Activated gamma-delta T cell treated with anti-CD3 and anti-CD28 coated beads, Interleukin-2, amount 50 U/mL, for 16 hours (primary cell): ENCODE measurements around the gene PNMA8A.
A peak's percentile ranks its signal among the peaks of the same experiment; 100 is the strongest.

Experiments
- DNase-seq: peaks from one replicate; pipeline ENCODE4 v3.0.0-alpha.2; 2020; ENCODE audit warnings: low read depth

The PNMA8A gene

GRCh38 chr19:46492841-46493235 lies 21.5 kb upstream of the PNMA8A start:
- DNase-seq: no peak

GRCh38 chr19:46491975-46492682 lies 20.8 kb upstream of the PNMA8A start:
- DNase-seq: no peak

- DNase-seq: no peak
Measured at GRCh38 chr19:46490774-46491173, 19.4 kb upstream of the PNMA8A start.

- no peak for DNase-seq
Measured at GRCh38 chr19:46489445-46490272, 18.3 kb upstream of the PNMA8A start.

- DNase-seq: no peak
Measured at GRCh38 chr19:46488551-46488950, 17.2 kb upstream of the PNMA8A start.

GRCh38 chr19:46487802-46488445 lies 16.6 kb upstream of the PNMA8A start:
- DNase-seq: peak; percentile 68

GRCh38 chr19:46487178-46487801 lies 15.9 kb upstream of the PNMA8A start:
- DNase-seq: no peak

GRCh38 chr19:46486358-46486757 lies 15.0 kb upstream of the PNMA8A start:
- no peak for DNase-seq

GRCh38 chr19:46484656-46485055 lies 13.3 kb upstream of the PNMA8A start:
- no peak for DNase-seq

- no peak for DNase-seq
Measured at GRCh38 chr19:46482631-46483030, 11.3 kb upstream of the PNMA8A start.

- no peak for DNase-seq
Measured at GRCh38 chr19:46481947-46482346, 10.6 kb upstream of the PNMA8A start.

GRCh38 chr19:46481223-46481848 lies 10.0 kb upstream of the PNMA8A start:
- no peak for DNase-seq

- no peak for DNase-seq
Measured at GRCh38 chr19:46480415-46480814, 9.1 kb upstream of the PNMA8A start.

GRCh38 chr19:46478356-46478986 lies 7.1 kb upstream of the PNMA8A start:
- DNase-seq: no peak

GRCh38 chr19:46475986-46476385 lies 4.6 kb upstream of the PNMA8A start:
- DNase-seq: no peak

- no peak for DNase-seq
Measured at GRCh38 chr19:46474211-46474610, 2.8 kb upstream of the PNMA8A start.

GRCh38 chr19:46472592-46472991 lies 1.2 kb upstream of the PNMA8A start:
- no peak for DNase-seq

- DNase-seq: no peak
Measured at GRCh38 chr19:46471811-46472543, 614 bp upstream of the PNMA8A start.

- no peak for DNase-seq
Measured at GRCh38 chr19:46470376-46470775, 987 bp downstream of the PNMA8A start.

GRCh38 chr19:46469541-46470185 lies 1.7 kb downstream of the PNMA8A start:
- DNase-seq: no peak
